G401 (cell line): ENCODE results near the gene TMEM168. TPM values are rescaled to one million over a fixed set of nuclear protein-coding genes. Genes with fewer than 3 reads are reported as not detected.

Experiments
- DNase-seq: peaks from one replicate; pipeline ENCODE4 v3.0.0-alpha.2; 2015; ENCODE audit warnings: low spot score
- in situ Hi-C: cut with HindIII; loops from 2 replicates; pipeline ENCODE4 v1.10.0; 2016; ENCODE audit warnings: low sequenced_read_pairs, mixed read lengths
- total RNA-seq: library from RNA; depleted of rRNA; stranded (reverse); fragments of >200 nt; shearing (Covaris generic); gene quantifications from 2 replicates; pipeline ENCODE4 v1.2.3, GENCODE V29; 2014

Gene TMEM168
- total RNA-seq, 1 experiment from 2014 or later = 15.1 TPM

- in situ Hi-C loops = no loop called here
- no peak for DNase-seq
Measured at GRCh38 chr7:112782498-112782897, 7.7 kb downstream of the TMEM168 start.

- no peak for DNase-seq
Measured at GRCh38 chr7:112781558-112781957, 8.6 kb downstream of the TMEM168 start.

GRCh38 chr7:112781110-112781509, 9.1 kb downstream of the TMEM168 start:
- DNase-seq = no peak
- in situ Hi-C loops = no loop called here

More at GRCh38 chr7:112781558-112781957, 8.6 kb downstream of the TMEM168 start:
- in situ Hi-C loops = no loop called here

GRCh38 chr7:112779667-112780066, 10.5 kb downstream of the TMEM168 start:
- no peak for DNase-seq
- in situ Hi-C loops = no loop called here

GRCh38 chr7:112777406-112777805, 12.8 kb downstream of the TMEM168 start:
- in situ Hi-C loops = no loop called here
- DNase-seq = no peak

- no peak for DNase-seq
- in situ Hi-C loops = no loop called here
Measured at GRCh38 chr7:112771166-112771565, 19.0 kb downstream of the TMEM168 start.

- no peak for DNase-seq
- in situ Hi-C loops = no loop called here
Measured at GRCh38 chr7:112770051-112770450, 20.1 kb downstream of the TMEM168 start.

GRCh38 chr7:112765105-112765504, 25.1 kb downstream of the TMEM168 start:
- in situ Hi-C loops = no loop called here

GRCh38 chr7:112763996-112764395, 26.2 kb downstream of the TMEM168 start:
- no peak for DNase-seq
- in situ Hi-C loops = no loop called here

More at GRCh38 chr7:112765105-112765504, 25.1 kb downstream of the TMEM168 start:
- no peak for DNase-seq

GRCh38 chr7:112763298-112763697, 26.9 kb downstream of the TMEM168 start:
- no peak for DNase-seq
- in situ Hi-C loops = no loop called here

- in situ Hi-C loops = no loop called here
- DNase-seq = no peak
Measured at GRCh38 chr7:112759905-112760304, 30.3 kb downstream of the TMEM168 start.

- DNase-seq = no peak
- in situ Hi-C loops = no loop called here
Measured at GRCh38 chr7:112757337-112757736, 32.9 kb downstream of the TMEM168 start.

- in situ Hi-C loops = no loop called here
Measured at GRCh38 chr7:112753298-112753697, 36.9 kb downstream of the TMEM168 start.

GRCh38 chr7:112752576-112752975, 37.6 kb downstream of the TMEM168 start:
- in situ Hi-C loops = no loop called here
- no peak for DNase-seq

More at GRCh38 chr7:112753298-112753697, 36.9 kb downstream of the TMEM168 start:
- no peak for DNase-seq

- in situ Hi-C loops = no loop called here
- DNase-seq = no peak
Measured at GRCh38 chr7:112749775-112750174, 40.4 kb downstream of the TMEM168 start.

GRCh38 chr7:112748381-112748780, 41.8 kb downstream of the TMEM168 start:
- DNase-seq = no peak
- in situ Hi-C loops = no loop called here

- DNase-seq = no peak
- in situ Hi-C loops = no loop called here
Measured at GRCh38 chr7:112745635-112746034, 44.6 kb downstream of the TMEM168 start.

GRCh38 chr7:112744818-112745217, 45.4 kb downstream of the TMEM168 start:
- no peak for DNase-seq
- in situ Hi-C loops = no loop called here

GRCh38 chr7:112743811-112744210, 46.4 kb downstream of the TMEM168 start:
- in situ Hi-C loops = no loop called here
- no peak for DNase-seq

- in situ Hi-C loops = no loop called here
- DNase-seq = no peak
Measured at GRCh38 chr7:112740667-112741066, 49.5 kb downstream of the TMEM168 start.

- in situ Hi-C loops = no loop called here
- DNase-seq = no peak
Measured at GRCh38 chr7:112739436-112740180, 50.6 kb downstream of the TMEM168 start.
